ENCODE results near the gene CHD6.

DNA sequence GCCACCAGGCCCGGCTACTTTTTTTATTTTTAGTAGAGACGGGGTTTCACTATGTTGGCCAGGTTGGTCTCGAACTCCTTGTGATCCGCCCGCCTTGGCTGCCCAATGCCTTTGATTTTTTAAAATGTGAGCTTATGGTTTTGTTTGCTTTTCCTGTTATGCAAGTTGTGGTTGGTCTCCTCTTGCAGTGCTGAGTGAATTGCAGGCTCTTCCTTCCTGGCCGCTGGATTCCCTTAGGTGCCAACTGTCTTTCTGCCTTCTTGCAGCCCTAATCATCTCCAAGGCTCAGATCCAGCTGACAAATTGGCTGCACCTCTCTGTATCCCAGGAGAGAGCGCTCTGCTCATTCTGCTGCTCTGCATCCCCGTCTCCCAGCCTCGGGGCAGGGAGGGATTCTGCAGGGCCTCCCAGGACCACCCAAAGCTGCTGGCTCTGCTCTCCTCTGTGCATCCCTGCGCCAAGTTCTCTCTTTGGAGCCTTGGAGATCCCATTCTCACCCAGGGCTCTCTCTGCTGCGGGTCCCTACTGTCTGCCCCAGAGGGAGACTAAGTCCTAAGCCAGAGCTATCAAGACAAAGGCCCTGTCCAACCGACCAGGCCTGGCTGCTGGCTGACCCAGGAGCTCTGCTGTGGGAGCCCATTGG, 237.5 kb downstream of the CHD6 start:
- TF ChIP-seq, protein P1, sequence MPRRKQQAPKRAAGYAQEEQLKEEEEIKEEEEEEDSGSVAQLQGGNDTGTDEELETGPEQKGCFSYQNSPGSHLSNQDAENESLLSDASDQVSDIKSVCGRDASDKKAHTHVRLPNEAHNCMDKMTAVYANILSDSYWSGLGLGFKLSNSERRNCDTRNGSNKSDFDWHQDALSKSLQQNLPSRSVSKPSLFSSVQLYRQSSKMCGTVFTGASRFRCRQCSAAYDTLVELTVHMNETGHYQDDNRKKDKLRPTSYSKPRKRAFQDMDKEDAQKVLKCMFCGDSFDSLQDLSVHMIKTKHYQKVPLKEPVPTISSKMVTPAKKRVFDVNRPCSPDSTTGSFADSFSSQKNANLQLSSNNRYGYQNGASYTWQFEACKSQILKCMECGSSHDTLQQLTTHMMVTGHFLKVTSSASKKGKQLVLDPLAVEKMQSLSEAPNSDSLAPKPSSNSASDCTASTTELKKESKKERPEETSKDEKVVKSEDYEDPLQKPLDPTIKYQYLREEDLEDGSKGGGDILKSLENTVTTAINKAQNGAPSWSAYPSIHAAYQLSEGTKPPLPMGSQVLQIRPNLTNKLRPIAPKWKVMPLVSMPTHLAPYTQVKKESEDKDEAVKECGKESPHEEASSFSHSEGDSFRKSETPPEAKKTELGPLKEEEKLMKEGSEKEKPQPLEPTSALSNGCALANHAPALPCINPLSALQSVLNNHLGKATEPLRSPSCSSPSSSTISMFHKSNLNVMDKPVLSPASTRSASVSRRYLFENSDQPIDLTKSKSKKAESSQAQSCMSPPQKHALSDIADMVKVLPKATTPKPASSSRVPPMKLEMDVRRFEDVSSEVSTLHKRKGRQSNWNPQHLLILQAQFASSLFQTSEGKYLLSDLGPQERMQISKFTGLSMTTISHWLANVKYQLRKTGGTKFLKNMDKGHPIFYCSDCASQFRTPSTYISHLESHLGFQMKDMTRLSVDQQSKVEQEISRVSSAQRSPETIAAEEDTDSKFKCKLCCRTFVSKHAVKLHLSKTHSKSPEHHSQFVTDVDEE (CRISPR knock-in tag; IDR thresholded peaks at IDR 0.05): no peak
- TF ChIP-seq GLIS3 (CRISPR knock-in tag; IDR thresholded peaks at IDR 0.05): no peak
- no peak for TF ChIP-seq ISL1 (CRISPR knock-in tag; IDR thresholded peaks at IDR 0.05)
- TF ChIP-seq, protein P2, sequence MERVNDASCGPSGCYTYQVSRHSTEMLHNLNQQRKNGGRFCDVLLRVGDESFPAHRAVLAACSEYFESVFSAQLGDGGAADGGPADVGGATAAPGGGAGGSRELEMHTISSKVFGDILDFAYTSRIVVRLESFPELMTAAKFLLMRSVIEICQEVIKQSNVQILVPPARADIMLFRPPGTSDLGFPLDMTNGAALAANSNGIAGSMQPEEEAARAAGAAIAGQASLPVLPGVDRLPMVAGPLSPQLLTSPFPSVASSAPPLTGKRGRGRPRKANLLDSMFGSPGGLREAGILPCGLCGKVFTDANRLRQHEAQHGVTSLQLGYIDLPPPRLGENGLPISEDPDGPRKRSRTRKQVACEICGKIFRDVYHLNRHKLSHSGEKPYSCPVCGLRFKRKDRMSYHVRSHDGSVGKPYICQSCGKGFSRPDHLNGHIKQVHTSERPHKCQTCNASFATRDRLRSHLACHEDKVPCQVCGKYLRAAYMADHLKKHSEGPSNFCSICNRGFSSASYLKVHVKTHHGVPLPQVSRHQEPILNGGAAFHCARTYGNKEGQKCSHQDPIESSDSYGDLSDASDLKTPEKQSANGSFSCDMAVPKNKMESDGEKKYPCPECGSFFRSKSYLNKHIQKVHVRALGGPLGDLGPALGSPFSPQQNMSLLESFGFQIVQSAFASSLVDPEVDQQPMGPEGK (CRISPR knock-in tag; IDR thresholded peaks at IDR 0.05; ENCODE audit: borderline replicate concordance): no peak
- no peak for TF ChIP-seq RARB (CRISPR knock-in tag; IDR thresholded peaks at IDR 0.05)
- TF ChIP-seq OSR1 (CRISPR knock-in tag; IDR thresholded peaks at IDR 0.05): no peak
- TF ChIP-seq ZFP30 (CRISPR knock-in tag; IDR thresholded peaks at IDR 0.05): no peak
- TF ChIP-seq, protein P3, sequence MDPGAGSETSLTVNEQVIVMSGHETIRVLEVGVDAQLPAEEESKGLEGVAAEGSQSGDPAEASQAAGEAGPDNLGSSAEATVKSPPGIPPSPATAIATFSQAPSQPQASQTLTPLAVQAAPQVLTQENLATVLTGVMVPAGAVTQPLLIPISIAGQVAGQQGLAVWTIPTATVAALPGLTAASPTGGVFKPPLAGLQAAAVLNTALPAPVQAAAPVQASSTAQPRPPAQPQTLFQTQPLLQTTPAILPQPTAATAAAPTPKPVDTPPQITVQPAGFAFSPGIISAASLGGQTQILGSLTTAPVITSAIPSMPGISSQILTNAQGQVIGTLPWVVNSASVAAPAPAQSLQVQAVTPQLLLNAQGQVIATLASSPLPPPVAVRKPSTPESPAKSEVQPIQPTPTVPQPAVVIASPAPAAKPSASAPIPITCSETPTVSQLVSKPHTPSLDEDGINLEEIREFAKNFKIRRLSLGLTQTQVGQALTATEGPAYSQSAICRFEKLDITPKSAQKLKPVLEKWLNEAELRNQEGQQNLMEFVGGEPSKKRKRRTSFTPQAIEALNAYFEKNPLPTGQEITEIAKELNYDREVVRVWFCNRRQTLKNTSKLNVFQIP (CRISPR knock-in tag; IDR thresholded peaks at IDR 0.05; ENCODE audit: borderline replicate concordance, low read depth): no peak
